ENCODE results near the gene CUEDC2.
"Not testable (repeated sequence)": the region's sequence is repeated elsewhere in the genome, so short reads cannot be mapped to it uniquely, and the experiment has no call there.

CUEDC2 gene

DNA sequence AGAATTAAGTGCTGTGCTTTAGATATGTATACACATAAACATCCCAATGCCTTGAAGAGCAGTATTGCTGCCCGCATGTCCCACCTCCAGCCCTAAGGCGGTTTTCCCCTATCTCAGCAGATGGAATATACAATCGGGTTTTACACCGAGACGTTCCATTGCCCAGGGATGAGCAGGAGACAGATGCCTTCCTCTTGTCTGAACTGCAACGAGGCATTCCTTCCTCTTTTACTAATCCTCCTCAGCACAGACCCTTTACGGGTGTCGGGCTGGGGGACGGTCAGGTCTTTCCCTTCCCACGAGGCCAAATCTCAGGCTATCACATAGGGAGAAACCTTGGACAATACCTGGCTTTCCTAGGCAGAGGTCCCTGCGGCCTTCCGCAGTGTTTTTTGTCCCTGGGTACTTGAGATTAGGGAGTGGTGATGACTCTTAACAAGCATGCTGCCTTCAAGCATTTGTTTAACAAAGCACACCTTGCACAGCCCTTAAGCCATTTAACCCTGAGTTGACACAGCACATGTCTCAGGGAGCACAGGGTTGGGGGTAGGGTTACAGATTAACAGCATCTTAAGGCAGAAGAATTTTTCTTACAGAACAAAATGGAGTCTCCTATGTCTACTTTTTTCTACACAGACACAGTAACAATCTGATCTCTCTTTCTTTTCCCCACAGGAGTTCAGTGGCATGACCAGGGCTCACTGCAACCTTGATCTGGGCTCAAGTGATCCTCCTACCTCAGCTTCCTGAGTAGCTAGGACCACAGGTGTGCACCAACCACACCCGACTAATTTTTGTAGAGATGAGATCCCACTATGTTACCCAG lies 22.5 kb upstream of the CUEDC2 start:
- not testable (repeated sequence) for DNase-seq (ENCODE audit: low spot score)

DNA sequence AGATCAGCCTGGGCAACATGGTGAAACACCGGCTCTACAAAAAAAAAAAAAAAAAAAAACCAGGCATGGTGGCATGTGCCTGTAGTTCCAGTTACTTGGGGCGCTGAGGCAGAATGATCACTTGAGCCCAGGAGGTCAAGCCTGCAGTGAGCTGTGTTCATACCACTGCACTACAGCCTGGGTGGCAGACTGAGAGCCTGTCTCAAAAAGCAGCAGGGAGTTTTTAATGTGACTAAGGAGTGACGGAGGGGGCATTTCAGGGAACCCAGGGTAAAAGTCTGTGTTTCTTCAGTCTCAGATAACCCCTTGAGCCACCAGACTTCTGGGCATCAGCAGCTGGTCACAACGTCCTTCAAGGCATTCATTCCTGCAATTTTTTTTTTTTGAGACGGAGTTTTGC lies 21.1 kb upstream of the CUEDC2 start:
- no peak for DNase-seq (ENCODE audit: low spot score)

DNA sequence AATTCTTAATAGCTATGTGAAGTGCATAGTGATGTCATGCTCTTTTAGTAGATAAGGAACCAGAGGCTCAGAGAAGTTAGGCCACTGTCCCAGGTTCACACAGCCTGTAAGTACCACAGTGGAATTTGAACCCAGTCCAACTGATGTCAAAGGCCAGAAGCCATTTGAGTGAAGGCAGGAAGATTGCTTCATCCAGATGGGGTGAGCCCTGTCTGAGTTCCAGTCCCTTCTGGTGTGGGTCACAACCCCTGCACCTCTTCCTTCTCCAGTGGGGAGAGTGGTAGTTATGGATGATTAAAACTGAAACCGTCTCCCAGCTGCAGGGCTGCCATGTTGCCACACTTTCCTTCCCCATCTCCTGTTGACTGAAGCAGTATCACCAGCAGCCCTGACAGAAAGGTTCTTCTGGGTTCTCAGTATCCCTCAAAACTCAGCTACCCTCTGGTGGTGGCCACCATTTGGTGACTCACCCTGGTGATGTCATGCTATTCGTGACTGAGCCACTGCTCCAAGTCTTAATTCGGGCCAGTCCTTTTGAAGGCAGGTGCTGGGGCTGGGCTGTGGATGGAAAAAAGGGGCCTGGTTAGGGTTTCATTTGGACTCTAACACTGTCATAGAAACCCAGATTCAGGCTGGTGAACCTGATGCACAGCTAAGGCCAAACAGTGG lies 20.4 kb upstream of the CUEDC2 start:
- peak; percentile 63 for DNase-seq (ENCODE audit: low spot score)

DNA sequence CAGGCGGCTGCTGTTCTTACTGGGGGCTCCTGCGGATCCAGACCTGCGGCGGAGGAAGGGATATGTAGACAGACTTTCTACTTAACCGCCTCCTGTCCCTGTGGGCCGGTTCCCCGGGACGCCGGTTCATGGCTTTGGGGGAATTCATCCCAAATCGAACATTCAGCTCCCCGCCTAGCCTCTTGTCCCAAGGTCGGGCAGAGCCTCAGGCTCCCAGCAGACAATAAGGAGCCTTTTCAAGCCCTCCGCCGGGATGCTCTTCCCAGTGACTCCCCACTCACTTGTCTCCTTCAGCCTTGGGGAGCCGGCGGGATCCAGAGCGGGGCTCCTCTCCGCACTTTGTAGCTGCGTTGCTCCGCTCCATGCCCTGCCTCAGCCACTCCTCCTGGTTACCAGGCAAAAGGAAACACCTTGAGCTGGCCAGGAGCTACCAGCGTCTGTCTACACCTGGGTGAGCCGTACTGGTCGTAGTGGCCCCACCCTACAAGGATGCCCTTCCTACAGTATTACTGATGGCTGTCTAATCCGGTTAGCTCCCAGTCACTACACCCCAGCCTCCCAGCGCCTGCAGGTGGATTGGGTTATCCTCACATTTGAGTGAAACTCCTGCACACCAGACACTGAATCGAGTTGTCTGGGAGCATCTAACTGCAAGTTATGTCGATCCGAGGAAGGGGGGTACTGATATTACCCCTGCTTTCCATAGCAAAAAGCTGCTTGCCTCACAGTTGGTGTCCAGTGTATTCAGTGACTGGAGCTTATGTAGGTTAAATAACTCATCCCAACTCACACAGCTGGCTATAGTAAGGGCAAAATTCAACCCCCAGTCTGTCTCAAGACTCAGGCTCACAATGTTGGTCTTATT lies 19.0 kb upstream of the CUEDC2 start, which contains the start of gene C10orf95:
Gene C10orf95, minus strand, starts transcription at position 439 of the 865 bp plus-strand sequence. CDS start 450 bp downstream, outside the sequence.
- DNase-seq (ENCODE audit: low spot score), result no peak

DNA sequence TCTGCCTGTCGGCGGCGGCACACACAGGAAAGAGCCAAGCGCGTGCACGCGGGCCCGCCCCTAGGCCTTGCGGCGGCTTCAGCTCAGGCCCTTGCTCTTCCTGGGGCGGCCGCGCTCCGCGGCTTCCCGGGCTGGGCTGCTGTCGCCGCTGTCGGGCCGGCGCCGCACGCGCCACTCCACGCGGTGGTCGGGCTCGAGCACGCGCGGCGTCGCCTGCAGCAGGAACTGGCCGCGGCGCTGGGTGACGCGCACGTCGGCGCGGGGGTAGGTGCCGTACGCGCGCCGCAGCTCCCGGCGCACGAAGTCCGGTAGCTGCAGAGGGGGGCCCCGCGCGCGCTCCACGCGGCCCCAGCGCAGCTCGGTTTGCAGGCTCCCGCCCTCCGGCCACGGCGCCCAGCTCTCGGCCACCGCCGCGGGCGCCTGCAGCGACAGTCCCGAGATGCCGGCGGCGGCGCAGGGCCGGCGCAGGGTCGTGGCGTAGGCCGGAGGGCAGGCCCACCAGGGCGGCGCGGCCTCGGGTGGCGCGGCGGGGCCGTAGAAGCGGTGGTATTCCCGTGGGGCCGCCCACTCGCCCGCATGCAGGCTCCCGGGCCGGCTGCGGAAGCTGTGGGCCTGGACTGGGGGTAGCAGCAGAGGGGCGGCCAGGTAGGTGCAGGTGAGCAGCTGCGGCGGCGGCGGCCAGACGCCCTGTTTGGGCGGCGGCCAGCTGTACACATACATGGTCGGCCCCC lies 18.2 kb upstream of the CUEDC2 start:
- DNase-seq (ENCODE audit: low spot score), result peak; percentile 91

DNA sequence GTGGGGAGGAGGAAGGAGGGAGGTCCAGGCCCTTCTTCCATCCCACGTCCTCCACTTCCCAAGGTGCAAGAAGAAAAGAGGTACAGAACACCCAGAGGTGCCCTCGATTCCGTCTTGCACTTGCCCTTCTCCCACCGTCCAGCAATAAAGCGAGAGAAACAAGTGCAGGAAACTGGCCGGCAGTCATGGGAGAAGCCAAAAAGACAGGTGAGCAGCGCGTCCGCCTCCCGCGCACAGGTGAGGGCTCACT lies 17.7 kb upstream of the CUEDC2 start:
- DNase-seq (ENCODE audit: low spot score), result no peak

DNA sequence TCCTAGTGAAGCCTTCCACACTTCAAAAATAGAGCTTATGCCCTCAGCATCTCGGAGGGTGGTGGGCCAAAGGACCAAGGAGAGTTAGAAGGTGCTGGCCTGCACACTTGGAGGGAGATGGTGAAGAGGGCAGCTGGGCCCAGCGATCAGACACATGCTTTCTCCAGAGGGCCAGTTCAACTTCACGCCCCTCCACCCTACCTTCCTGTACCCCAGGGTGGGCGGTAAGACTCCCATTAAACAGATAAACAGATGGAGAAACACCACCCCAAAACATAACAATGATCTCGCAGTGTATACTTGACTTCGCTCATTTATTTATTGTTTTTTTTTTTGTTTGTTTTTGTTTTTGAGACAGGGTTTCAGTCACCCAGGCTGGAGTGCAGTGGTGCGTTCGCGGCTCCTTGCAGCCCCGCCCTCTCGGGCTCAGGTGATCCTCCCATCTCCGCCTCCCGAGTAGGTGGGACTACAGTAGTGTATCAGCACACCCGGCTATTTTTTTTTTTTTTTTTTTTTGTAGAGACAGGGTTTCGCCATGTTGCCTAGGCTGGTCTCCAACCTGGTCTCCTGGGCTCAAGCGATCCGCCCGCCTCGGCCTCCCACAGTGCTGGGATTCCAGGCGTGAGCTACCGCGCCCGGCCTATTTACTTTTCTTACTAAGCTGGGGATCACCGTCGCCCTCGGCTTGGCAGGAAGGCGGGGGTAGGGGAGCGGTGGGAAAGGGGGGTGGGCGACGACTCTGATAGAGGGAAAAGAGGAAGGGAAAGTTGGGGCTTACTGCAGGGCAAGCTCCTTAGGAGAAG lies 17.1 kb upstream of the CUEDC2 start:
- DNase-seq (ENCODE audit: low spot score), result peak; percentile 90

DNA sequence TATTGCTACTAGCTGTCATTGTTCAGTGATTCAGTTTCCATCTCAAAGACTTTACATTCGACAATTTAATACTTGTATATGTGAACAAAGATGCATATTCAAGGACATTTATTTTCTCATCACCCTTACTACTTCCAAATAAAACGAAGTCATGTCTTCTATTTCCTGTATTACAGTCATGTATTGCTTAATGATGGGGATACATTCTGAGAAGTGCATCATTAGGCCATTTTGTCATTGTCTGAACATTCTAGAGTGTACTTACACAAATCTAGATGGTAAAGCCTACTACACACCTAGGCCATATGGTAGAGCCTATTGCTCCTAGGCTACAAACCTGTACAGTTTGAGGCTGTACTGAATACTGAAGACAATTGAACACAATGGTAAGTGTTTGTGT lies 12.5 kb upstream of the CUEDC2 start:
- no peak for DNase-seq (ENCODE audit: low spot score)

DNA sequence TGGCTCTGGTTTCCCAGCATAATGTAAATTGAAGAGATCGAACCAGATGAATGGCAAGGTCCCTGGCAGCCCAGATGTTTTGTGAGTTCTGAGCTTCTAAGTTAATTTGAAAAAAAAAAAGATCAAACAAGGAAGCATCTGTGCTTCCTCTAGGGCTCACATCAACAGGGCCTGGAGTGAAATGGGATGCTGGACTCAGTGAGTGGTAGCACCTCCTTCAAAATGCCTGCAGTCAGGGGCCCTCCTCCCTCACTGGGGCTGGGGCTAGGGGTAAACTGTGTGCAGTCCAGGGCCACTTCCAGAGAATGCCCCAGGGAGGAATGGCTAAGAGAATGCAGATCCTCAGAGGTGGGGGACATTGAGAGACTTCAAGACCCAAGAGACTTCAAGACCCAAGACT lies 6.0 kb upstream of the CUEDC2 start:
- DNase-seq (ENCODE audit: low spot score), result no peak

DNA sequence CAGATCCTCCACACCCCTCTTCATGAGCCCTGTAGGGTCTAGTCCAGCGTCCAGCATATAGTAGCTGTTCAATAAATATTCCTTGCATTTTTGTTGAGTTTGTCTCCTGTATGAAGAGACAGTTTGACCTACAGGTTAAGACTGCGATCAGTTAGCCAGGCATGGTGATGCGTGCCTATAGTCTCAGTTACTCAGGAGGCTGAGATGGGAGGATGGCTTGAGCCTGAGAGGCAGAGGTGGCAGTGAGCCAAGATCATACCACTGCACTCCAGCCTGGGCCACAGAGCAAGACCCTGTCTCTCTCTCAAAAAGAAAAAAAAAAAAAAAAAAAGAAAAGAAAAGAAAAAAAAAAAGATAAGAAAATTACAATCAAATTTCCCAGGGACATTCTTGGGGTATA lies 5.1 kb upstream of the CUEDC2 start:
- no peak for DNase-seq (ENCODE audit: low spot score)

DNA sequence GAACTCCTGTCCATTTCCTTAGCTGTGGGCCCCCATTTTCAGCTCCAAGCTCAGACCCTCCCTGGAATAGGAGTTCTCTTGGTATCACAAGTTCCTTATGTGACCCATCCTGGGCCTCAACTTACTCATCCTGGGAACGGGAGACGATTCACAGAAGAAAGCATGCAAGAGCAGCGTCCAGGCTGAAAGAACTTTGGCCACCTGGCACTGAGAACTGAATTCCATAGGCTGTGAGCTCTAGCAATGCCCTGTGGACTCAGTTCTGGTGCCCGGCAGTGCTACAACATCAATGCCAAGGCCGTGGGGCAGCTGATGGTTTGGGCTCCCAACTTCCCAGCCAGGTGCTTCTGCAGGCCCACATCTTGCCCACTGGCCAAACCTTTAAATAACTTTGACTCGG lies 3.9 kb upstream of the CUEDC2 start:
- no peak for DNase-seq (ENCODE audit: low spot score)

DNA sequence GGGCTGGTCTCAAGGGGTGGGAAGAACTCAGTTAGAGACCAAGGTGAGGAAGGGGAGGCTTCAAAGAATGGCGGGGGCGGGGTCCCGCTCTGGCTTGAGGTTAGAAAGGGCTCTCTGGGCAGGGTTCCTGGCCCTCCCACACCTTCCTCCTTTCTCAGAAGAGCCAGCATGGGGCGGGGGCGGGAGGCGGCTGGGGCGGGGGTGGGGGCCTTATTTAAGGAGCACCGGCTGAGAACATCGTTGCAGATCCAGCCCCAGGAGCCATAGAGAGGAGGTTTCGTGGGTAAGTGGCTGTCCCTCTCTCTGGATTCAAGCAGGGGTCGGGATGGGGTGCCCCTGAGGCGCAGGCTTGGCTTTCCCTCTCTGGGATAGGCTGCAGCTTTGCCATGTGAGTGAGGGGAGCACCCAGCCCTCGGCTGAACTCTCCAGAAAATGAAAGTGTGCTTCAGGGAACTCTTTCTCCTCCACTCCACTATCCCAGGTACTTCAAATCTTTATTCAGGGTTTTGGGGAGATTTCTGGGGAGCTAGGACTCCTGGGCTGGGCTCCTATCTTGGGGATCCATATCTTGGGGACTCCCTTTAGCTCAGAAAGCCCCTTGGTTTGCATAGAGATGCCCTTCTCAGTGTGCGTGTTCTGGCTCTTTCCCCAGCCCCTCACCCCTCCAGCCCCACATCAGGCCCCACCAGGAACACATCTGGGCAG lies 3.3 kb upstream of the CUEDC2 start:
- DNase-seq (ENCODE audit: low spot score), result peak; percentile 50

DNA sequence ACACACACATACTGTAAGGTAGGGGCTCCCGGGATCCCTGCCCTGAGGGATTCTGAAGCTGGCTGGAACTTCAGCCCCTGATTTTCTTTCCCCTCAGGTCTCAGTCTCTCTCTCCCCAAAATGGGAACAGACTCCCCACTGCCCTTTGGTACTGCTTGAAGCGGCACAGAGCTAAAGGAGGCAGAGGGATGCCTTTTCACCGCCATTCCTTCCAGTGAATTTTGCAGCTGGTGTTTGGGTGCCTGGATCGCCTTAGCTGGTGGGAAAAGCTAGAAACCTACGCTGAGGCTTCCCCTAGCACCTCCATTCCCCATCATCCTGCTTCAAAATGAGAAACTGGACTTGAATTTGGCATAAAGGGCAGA lies 2.7 kb upstream of the CUEDC2 start:
- no peak for DNase-seq (ENCODE audit: low spot score)

DNA sequence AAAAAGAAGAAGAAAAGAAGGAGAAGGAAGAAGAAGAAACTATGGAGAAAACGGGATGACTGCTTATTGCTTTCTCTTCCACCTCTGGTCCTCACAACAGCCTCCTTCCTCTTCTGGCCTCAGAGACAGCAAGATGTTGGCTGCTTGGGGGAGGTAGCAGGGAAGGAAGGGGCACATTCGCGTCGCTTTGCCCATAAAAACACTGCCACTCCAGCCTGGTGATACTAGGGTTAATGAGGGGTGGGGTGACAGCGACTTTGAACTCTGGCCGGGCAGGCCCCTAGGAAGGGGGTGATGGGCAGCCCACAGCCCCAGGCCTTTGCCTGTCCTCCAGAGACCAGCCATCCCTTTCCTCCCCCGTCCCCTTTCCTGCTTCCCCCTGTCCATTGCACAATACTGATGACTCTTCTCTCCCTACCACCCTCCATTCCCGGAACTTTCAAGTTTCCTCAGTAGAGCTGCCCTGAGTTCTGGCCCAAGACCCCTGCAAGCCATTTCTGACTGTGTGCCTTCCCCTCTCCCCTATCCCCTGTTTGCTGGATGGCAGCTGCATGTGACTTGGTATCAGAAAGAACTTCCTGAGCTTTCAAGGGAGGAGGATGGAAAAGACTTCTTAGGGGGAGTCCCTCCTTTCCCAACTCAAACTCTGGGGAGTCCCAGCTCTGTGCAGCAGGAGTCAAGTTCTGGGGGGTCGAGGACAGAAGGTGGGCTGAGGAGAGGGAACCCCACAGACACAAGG lies 2.2 kb upstream of the CUEDC2 start:
- no peak for DNase-seq (ENCODE audit: low spot score)

DNA sequence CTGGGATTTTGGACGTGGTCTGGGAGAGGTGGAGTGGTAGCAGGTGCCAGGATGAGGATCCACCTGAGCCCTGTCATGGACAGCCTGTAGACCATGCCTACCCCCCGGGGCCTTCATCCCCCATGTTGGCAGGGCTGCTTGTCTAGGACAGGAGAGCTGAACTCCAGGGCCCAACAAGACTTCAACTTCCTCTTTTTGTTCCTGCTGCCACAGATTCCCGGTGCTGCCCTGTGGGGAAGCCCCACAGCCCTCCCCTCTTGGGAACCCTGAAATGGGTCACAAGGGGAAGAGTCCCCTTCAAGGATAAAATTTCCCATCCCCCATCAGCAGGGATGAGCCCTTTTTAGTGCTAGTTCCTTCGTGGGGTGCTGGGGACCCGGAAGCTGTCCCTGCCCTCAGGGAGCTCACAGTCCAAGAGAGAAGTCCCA lies 1.3 kb upstream of the CUEDC2 start:
- DNase-seq (ENCODE audit: low spot score), result no peak

DNA sequence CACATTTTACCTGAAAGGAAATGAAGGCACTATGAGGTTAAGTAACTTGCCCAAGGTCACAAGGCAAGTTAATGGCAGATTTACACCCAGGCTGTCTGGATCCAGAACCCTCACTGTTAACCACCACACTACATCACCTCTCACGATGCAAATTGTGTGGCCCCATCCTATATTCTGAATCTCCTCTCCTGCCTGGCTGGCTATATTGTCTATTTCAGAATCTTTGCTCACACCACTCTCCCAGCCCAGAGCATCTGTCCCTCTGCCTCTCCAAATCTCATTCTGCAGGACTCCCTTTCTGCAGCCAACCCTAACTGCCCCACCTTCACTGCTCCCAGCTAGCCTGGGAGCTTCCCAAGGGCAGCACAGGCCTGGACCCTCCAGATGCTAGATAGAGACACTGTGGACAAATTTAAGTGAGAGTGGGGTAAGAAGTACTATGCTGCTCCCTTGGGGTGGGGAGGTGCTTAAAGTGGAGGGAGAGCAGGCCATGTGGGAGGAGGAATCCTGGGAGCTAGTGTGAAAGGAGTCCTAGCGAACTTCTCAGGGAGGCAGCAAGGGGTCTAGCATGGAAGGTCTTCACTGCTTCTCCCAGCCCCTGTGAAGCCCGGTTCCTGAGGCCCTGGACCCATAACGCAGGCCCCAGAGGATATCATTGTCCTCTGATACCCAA lies 786 bp downstream of the CUEDC2 start:
- DNase-seq (ENCODE audit: low spot score), result no peak

DNA sequence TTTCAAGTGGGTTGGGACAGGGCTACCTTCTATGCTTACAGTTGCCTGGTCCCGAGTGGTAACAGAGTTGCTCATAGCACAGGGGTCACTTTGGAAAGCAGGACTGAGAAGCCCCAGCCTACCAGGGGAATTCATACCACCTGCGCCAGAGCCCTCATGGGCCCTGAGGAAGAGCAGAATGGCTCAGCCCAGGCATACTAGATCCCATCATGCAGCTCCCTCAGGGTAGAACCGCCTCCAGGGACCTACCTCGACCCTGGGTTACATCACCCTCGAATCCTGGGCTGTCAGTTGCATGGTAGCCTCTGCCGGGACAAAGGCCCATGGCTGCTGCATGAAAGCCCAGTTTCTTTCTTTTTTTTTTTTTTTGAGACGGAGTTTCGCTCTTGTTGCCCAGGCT lies 2.9 kb downstream of the CUEDC2 start:
- no peak for DNase-seq (ENCODE audit: low spot score)

DNA sequence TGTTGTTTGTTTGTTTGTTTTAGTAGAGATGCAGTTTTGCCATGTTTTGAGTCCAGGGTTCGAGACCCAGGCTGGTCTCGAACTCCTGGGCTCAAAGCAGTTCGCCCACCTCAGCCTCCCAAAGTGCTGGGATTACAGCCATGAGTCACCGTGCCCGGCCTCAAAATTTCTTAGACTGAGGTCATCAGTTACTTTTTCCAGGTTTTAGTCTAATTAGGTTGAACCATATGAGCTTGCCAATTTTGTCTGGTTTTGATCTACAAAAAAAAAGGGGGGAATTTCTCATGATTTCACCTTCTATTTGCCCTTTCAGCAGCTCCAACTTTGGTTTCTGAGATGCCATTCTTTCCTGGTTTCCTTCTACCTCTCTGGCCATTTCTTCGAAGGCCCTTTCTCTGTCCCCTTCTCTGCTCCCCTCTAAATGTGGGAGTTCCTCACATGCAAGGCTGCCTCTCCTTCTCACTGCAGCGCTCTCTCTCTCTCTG lies 5.5 kb downstream of the CUEDC2 start:
- no peak for DNase-seq (ENCODE audit: low spot score)

DNA sequence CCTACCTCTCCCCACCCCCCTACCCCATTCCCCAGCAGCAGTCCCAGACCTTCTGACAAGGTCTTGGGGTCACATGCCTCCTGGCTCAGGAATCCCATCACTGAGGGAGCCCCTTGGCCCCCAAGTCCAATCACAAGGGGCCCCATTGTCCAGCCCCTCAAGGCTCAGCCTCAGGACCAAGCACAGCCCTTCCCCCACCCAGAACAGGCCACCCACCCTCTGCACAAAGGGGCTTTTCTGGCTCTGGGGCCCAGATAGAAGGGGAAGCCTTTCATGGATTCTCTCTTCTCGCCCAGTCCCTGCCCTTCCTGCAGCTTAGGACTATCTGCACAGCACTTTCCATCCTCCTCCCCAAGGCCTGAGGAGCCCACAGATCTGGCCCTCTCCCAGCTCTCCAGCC lies 6.9 kb downstream of the CUEDC2 start:
- DNase-seq (ENCODE audit: low spot score), result no peak

Measured in CD4-positive, alpha-beta T cell treated with Interleukin-2 at 100 ng/mL for 4 hours (primary cell).